ENCODE data around the gene NLN. TPM values are rescaled to one million over a fixed set of nuclear protein-coding genes. Genes with fewer than 3 reads are reported as not detected.

Gene NLN
- total RNA-seq, 1 donor from 2014 or later = 45.8 TPM

DNA sequence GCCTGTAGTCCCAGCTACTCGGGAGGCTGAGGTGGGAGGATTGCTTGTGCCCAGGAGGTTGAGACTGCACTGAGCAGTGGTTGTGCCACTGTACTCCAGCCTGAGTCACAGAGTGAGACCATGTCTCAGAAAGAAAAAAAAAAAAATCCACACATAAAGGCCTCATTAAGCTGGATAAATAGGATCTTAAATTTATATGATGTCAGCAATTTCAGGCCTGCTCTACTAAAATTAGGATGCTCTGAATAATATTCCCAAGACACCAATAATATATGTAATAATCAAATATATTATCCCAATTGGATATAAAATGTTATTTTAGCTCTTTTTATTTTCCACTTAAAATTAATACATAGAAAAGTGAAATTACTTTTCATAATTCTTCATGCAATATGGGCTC lies 43.6 kb downstream of the NLN start:
- TF ChIP-seq, protein P1, sequence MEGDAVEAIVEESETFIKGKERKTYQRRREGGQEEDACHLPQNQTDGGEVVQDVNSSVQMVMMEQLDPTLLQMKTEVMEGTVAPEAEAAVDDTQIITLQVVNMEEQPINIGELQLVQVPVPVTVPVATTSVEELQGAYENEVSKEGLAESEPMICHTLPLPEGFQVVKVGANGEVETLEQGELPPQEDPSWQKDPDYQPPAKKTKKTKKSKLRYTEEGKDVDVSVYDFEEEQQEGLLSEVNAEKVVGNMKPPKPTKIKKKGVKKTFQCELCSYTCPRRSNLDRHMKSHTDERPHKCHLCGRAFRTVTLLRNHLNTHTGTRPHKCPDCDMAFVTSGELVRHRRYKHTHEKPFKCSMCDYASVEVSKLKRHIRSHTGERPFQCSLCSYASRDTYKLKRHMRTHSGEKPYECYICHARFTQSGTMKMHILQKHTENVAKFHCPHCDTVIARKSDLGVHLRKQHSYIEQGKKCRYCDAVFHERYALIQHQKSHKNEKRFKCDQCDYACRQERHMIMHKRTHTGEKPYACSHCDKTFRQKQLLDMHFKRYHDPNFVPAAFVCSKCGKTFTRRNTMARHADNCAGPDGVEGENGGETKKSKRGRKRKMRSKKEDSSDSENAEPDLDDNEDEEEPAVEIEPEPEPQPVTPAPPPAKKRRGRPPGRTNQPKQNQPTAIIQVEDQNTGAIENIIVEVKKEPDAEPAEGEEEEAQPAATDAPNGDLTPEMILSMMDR (IDR thresholded peaks at IDR 0.05; ENCODE audit: unreplicated experiment) = no peak
- no peak for DNase-seq (ENCODE audit: low spot score)
- peaks cover 3% of the 10 kb centered on the region for H3K4me1 Mint-ChIP-seq (ENCODE audit: unreplicated experiment)
- peaks cover 29% of the 10 kb centered on the region for H3K36me3 Mint-ChIP-seq (ENCODE audit: low read depth, unreplicated experiment)
- no peak overlapping the region for H3K27ac Mint-ChIP-seq (ENCODE audit: unreplicated experiment)
- H3K27me3 Mint-ChIP-seq (ENCODE audit: unreplicated experiment) = no peaks in the 10 kb centered on the region
- H3K4me3 Mint-ChIP-seq (ENCODE audit: unreplicated experiment) = no peak overlapping the region
- no peaks in the 10 kb centered on the region for H3K9me3 Mint-ChIP-seq (ENCODE audit: unreplicated experiment)

- Mint-ChIP-seq H3K9me3 (ENCODE audit: unreplicated experiment) (no peaks in the 10 kb centered on the region), H3K4me1 (ENCODE audit: unreplicated experiment) (no peaks in the 10 kb centered on the region), H3K27me3 (ENCODE audit: unreplicated experiment) (no peaks in the 10 kb centered on the region), H3K4me3 (ENCODE audit: unreplicated experiment) (peak overlapping the region; percentile 59), H3K36me3 (ENCODE audit: low read depth, unreplicated experiment) (peaks cover 29% of the 10 kb centered on the region), H3K27ac (ENCODE audit: unreplicated experiment) (no peak overlapping the region)
- no peak for DNase-seq (ENCODE audit: low spot score)
- TF ChIP-seq, protein P1 (IDR thresholded peaks at IDR 0.05; ENCODE audit: unreplicated experiment) = no peak
These were observed 44.2 kb downstream of the NLN start for GRCh38 chr5:65766175-65766574.

DNA sequence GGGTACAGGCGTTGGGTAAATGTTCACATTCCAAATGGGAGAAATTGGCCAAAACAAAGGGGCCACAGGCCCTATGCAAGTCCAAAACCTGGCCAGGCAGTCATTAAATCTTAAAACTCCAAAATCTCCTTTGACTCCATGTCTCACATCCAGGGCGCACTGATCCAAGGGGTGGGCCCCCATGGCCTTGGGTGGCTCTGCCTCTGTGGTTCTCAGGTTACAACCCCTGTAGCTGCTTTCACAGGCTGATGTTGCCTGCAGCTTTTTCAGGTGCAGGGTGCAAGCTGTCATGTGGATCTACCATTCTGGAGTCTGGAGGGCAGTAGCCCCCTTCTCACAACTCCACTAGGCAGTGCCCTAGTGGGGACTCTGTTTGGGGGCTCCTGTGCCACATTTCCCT lies 44.8 kb downstream of the NLN start:
- Mint-ChIP-seq H3K27ac (ENCODE audit: unreplicated experiment) (no peak overlapping the region), H3K4me1 (ENCODE audit: unreplicated experiment) (no peaks in the 10 kb centered on the region), H3K9me3 (ENCODE audit: unreplicated experiment) (no peaks in the 10 kb centered on the region), H3K36me3 (ENCODE audit: low read depth, unreplicated experiment) (peaks cover 29% of the 10 kb centered on the region), H3K4me3 (ENCODE audit: unreplicated experiment) (peak overlapping the region; percentile 59), H3K27me3 (ENCODE audit: unreplicated experiment) (no peaks in the 10 kb centered on the region)
- DNase-seq (ENCODE audit: low spot score) = no peak
- TF ChIP-seq, protein P1 (IDR thresholded peaks at IDR 0.05; ENCODE audit: unreplicated experiment) = no peak

DNA sequence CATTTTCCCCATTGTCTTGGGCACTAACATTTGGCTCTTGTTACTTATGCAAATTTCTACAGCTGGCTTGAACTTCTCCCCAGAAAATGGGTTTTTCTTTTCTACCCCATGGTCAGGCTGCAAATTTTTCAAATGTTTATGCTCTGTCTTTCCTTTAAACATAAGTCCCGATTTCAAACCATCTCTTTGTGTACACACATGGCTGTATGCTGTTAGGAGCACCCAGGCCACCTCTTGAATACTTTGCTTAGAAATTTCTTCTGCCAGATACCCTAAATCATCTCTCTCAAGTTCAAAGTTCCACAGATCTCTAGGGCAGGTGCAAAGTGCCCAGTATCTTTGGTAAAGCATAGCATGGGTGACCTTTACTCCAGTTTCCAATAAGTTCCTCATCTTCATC lies 45.6 kb downstream of the NLN start:
- Mint-ChIP-seq H3K9me3 (ENCODE audit: unreplicated experiment) (no peaks in the 10 kb centered on the region), H3K4me3 (ENCODE audit: unreplicated experiment) (no peak overlapping the region), H3K4me1 (ENCODE audit: unreplicated experiment) (no peaks in the 10 kb centered on the region), H3K36me3 (ENCODE audit: low read depth, unreplicated experiment) (peaks cover 29% of the 10 kb centered on the region), H3K27me3 (ENCODE audit: unreplicated experiment) (no peaks in the 10 kb centered on the region), H3K27ac (ENCODE audit: unreplicated experiment) (no peak overlapping the region)
- DNase-seq (ENCODE audit: low spot score) = no peak
- TF ChIP-seq, protein P1 (IDR thresholded peaks at IDR 0.05; ENCODE audit: unreplicated experiment) = no peak

GRCh38 chr5:65768723-65769346 lies 46.8 kb downstream of the NLN start:
- H3K9me3 Mint-ChIP-seq (ENCODE audit: unreplicated experiment) = no peaks in the 10 kb centered on the region
- no peaks in the 10 kb centered on the region for H3K4me1 Mint-ChIP-seq (ENCODE audit: unreplicated experiment)
- no peak for DNase-seq (ENCODE audit: low spot score)
- H3K27me3 Mint-ChIP-seq (ENCODE audit: unreplicated experiment) = no peaks in the 10 kb centered on the region
- no peak overlapping the region for H3K27ac Mint-ChIP-seq (ENCODE audit: unreplicated experiment)
- H3K4me3 Mint-ChIP-seq (ENCODE audit: unreplicated experiment) = no peak overlapping the region
- peaks cover 29% of the 10 kb centered on the region for H3K36me3 Mint-ChIP-seq (ENCODE audit: low read depth, unreplicated experiment)
- TF ChIP-seq, protein P1 (IDR thresholded peaks at IDR 0.05; ENCODE audit: unreplicated experiment) = no peak

All from endothelial cell (in vitro differentiated cells).